A673 (cell line): Measurements from ENCODE around the gene TMEFF1.

ENCODE experiments used
- EZH2 ChIP-seq: fragments of 200-600 bp; sonication (generic); IDR thresholded peaks from 2 replicates; pipeline ENCODE4 v1.6.1; 2017; ENCODE audit warnings: borderline replicate concordance, low read depth, mild to moderate bottlenecking, mixed read lengths, antibody characterized with exemption, low read length; ENCODE audit not compliant: poor library complexity, severe bottlenecking
- TF ChIP-seq, protein P1 (sequence below): fragments of 300-800, 200-600 bp; sonication (generic); conservative IDR thresholded peaks from 2 replicates; pipeline ENCODE4 v1.5.1; 2017; ENCODE audit warnings: low read depth, mild to moderate bottlenecking, antibody characterized with exemption, low read length, moderate library complexity, mixed read lengths

DNA sequence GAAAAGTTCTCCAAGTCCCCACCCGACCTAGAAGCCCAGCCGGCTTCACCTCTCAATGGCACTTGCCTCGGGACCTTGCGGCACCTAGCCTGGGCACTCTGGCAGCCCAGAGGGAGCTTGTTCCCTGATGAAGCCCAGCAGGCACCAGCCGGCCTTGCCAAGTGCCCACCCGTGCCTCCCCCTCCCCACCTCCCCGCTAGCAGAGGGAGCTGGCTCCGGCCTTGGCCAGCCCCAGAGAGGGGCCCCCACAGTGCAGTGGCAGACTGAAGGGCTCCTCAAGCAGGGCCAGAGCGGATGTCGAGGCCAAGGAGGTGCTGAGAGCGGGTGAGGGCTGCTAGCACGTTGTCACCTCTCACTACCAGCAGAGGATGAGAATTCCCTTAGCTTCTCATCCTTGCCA, 67.4 kb downstream of the TMEFF1 start:
- TF ChIP-seq, protein P1, sequence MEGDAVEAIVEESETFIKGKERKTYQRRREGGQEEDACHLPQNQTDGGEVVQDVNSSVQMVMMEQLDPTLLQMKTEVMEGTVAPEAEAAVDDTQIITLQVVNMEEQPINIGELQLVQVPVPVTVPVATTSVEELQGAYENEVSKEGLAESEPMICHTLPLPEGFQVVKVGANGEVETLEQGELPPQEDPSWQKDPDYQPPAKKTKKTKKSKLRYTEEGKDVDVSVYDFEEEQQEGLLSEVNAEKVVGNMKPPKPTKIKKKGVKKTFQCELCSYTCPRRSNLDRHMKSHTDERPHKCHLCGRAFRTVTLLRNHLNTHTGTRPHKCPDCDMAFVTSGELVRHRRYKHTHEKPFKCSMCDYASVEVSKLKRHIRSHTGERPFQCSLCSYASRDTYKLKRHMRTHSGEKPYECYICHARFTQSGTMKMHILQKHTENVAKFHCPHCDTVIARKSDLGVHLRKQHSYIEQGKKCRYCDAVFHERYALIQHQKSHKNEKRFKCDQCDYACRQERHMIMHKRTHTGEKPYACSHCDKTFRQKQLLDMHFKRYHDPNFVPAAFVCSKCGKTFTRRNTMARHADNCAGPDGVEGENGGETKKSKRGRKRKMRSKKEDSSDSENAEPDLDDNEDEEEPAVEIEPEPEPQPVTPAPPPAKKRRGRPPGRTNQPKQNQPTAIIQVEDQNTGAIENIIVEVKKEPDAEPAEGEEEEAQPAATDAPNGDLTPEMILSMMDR: no peak
- TF ChIP-seq EZH2: no peak
